Activated naive CD8-positive, alpha-beta T cell treated with anti-CD3 and anti-CD28 coated beads, Interleukin-2, amount 50 U/mL, for 24 hours (primary cell): ENCODE data around the gene TBPL2.
"Not testable (repeated sequence)": the region's sequence is repeated elsewhere in the genome, so short reads cannot be mapped to it uniquely, and the experiment has no call there.

Experiments
- ATAC-seq: fragments of 150-1000 bp; cut with Tn5 transposase; one replicate; pipeline ENCODE4 v1.10.0; 2021
- DNase-seq: peaks from one replicate; pipeline ENCODE4 v3.0.0; 2021
- H3K27ac Mint-ChIP-seq: one replicate; pipeline ENCODE4 v1.8.0; 2021; ENCODE audit warnings: mild to moderate bottlenecking, mixed read lengths
- H3K27me3 Mint-ChIP-seq: one replicate; pipeline ENCODE4 v1.8.0; 2021; ENCODE audit warnings: mixed read lengths
- H3K36me3 Mint-ChIP-seq: one replicate; pipeline ENCODE4 v1.8.0; 2021; ENCODE audit warnings: low read depth, mixed read lengths
- H3K4me1 Mint-ChIP-seq: one replicate; pipeline ENCODE4 v1.8.0; 2021; ENCODE audit warnings: mixed read lengths
- H3K4me3 Mint-ChIP-seq: one replicate; pipeline ENCODE4 v1.8.0; 2021; ENCODE audit warnings: mild to moderate bottlenecking, moderate library complexity, mixed read lengths
- H3K9me3 Mint-ChIP-seq: one replicate; pipeline ENCODE4 v1.8.0; 2021; ENCODE audit warnings: mixed read lengths

Gene TBPL2

GRCh38 chr14:55404173-55404854 lies 36.1 kb downstream of the TBPL2 start:
- Mint-ChIP-seq H3K4me3 (no peak overlapping the region), H3K36me3 (no peaks in the 10 kb centered on the region), H3K27ac (peak overlapping the region; percentile 33), H3K4me1 (peaks cover 34% of the 10 kb centered on the region), H3K27me3 (no peaks in the 10 kb centered on the region), H3K9me3 (no peaks in the 10 kb centered on the region)
- peak; percentile 57 for ATAC-seq
- DNase-seq = no peak

GRCh38 chr14:55401751-55402150 lies 38.7 kb downstream of the TBPL2 start:
- H3K27ac Mint-ChIP-seq = no peak overlapping the region
- H3K4me3 Mint-ChIP-seq = no peak overlapping the region

GRCh38 chr14:55399852-55400251 lies 40.6 kb downstream of the TBPL2 start:
- H3K36me3 Mint-ChIP-seq = peaks cover 6% of the 10 kb centered on the region
- H3K4me3 Mint-ChIP-seq = no peak overlapping the region
- no peaks in the 10 kb centered on the region for H3K9me3 Mint-ChIP-seq
- peaks cover 40% of the 10 kb centered on the region for H3K4me1 Mint-ChIP-seq
- peak; percentile 14 for DNase-seq
- H3K27me3 Mint-ChIP-seq = no peaks in the 10 kb centered on the region
- ATAC-seq = peak; percentile 80
- no peak overlapping the region for H3K27ac Mint-ChIP-seq

More at GRCh38 chr14:55401751-55402150, 38.7 kb downstream of the TBPL2 start:
- Mint-ChIP-seq H3K36me3 (no peaks in the 10 kb centered on the region), H3K9me3 (no peaks in the 10 kb centered on the region), H3K4me1 (peaks cover 42% of the 10 kb centered on the region), H3K27me3 (no peaks in the 10 kb centered on the region)
- no peak for DNase-seq
- no peak for ATAC-seq

- no peaks in the 10 kb centered on the region for H3K9me3 Mint-ChIP-seq
Observed at GRCh38 chr14:55399183-55399582, 41.2 kb downstream of the TBPL2 start.

GRCh38 chr14:55398679-55399078 lies 41.7 kb downstream of the TBPL2 start:
- ATAC-seq (peak; percentile 43), DNase-seq (no peak)
- Mint-ChIP-seq H3K4me3 (no peak overlapping the region), H3K9me3 (no peaks in the 10 kb centered on the region), H3K27me3 (no peaks in the 10 kb centered on the region), H3K4me1 (peaks cover 30% of the 10 kb centered on the region), H3K27ac (peak overlapping the region; percentile 43), H3K36me3 (peaks cover 7% of the 10 kb centered on the region)

More at GRCh38 chr14:55399183-55399582, 41.2 kb downstream of the TBPL2 start:
- ATAC-seq = no peak
- Mint-ChIP-seq H3K36me3 (peaks cover 7% of the 10 kb centered on the region), H3K27ac (peak overlapping the region; percentile 3), H3K27me3 (no peaks in the 10 kb centered on the region), H3K4me1 (peaks cover 34% of the 10 kb centered on the region), H3K4me3 (no peak overlapping the region)
- DNase-seq = no peak

- H3K4me3 Mint-ChIP-seq = no peak overlapping the region
- H3K9me3 Mint-ChIP-seq = no peaks in the 10 kb centered on the region
- H3K4me1 Mint-ChIP-seq = peaks cover 44% of the 10 kb centered on the region
- H3K36me3 Mint-ChIP-seq = peaks cover 37% of the 10 kb centered on the region
- peak overlapping the region; percentile 47 for H3K27ac Mint-ChIP-seq
- ATAC-seq (no peak), DNase-seq (no peak)
- no peaks in the 10 kb centered on the region for H3K27me3 Mint-ChIP-seq
Observed at GRCh38 chr14:55389330-55389729, 51.1 kb downstream of the TBPL2 start.

GRCh38 chr14:55388160-55388559 lies 52.3 kb downstream of the TBPL2 start:
- peak overlapping the region; percentile 94 for H3K27ac Mint-ChIP-seq
- no peaks in the 10 kb centered on the region for H3K27me3 Mint-ChIP-seq
- DNase-seq = no peak
- peak; percentile 71 for ATAC-seq
- peaks cover 48% of the 10 kb centered on the region for H3K4me1 Mint-ChIP-seq
- peaks cover 44% of the 10 kb centered on the region for H3K36me3 Mint-ChIP-seq
- H3K9me3 Mint-ChIP-seq = no peaks in the 10 kb centered on the region
- H3K4me3 Mint-ChIP-seq = no peak overlapping the region

- DNase-seq (no peak), ATAC-seq (no peak)
- Mint-ChIP-seq H3K36me3 (peaks cover 44% of the 10 kb centered on the region), H3K4me1 (peaks cover 51% of the 10 kb centered on the region), H3K27me3 (no peaks in the 10 kb centered on the region), H3K4me3 (peak overlapping the region; percentile 18), H3K9me3 (no peaks in the 10 kb centered on the region), H3K27ac (peak overlapping the region; percentile 94)
Observed at GRCh38 chr14:55387121-55387520, 53.3 kb downstream of the TBPL2 start.

GRCh38 chr14:55386037-55386808 lies 54.2 kb downstream of the TBPL2 start:
- Mint-ChIP-seq H3K36me3 (peaks cover 44% of the 10 kb centered on the region), H3K27ac (peak overlapping the region; percentile 94), H3K4me1 (peaks cover 59% of the 10 kb centered on the region), H3K4me3 (peak overlapping the region; percentile 60), H3K9me3 (no peaks in the 10 kb centered on the region), H3K27me3 (no peaks in the 10 kb centered on the region)
- DNase-seq (no peak), ATAC-seq (peak; percentile 69)

- Mint-ChIP-seq H3K4me1 (peaks cover 60% of the 10 kb centered on the region), H3K36me3 (peaks cover 48% of the 10 kb centered on the region)
- no peak for ATAC-seq
Observed at GRCh38 chr14:55384536-55384935, 55.9 kb downstream of the TBPL2 start.

GRCh38 chr14:55383541-55384140 lies 56.8 kb downstream of the TBPL2 start:
- no peak for DNase-seq
- Mint-ChIP-seq H3K27ac (peak overlapping the region; percentile 50), H3K27me3 (no peaks in the 10 kb centered on the region), H3K36me3 (peaks cover 48% of the 10 kb centered on the region), H3K4me3 (no peak overlapping the region), H3K9me3 (no peaks in the 10 kb centered on the region), H3K4me1 (peaks cover 51% of the 10 kb centered on the region)
- ATAC-seq = no peak

More at GRCh38 chr14:55384536-55384935, 55.9 kb downstream of the TBPL2 start:
- Mint-ChIP-seq H3K4me3 (no peak overlapping the region), H3K9me3 (no peaks in the 10 kb centered on the region), H3K27me3 (no peaks in the 10 kb centered on the region), H3K27ac (peak overlapping the region; percentile 45)
- DNase-seq = no peak

- DNase-seq, H3K4me3 Mint-ChIP-seq, H3K9me3 Mint-ChIP-seq, ATAC-seq, H3K27me3 Mint-ChIP-seq: not testable (repeated sequence)
- peaks cover 45% of the 10 kb centered on the region for H3K4me1 Mint-ChIP-seq
- peak overlapping the region; percentile 50 for H3K27ac Mint-ChIP-seq
- peaks cover 48% of the 10 kb centered on the region for H3K36me3 Mint-ChIP-seq
Observed at GRCh38 chr14:55383056-55383466, 57.4 kb downstream of the TBPL2 start.

- peaks cover 48% of the 10 kb centered on the region for H3K36me3 Mint-ChIP-seq
- ATAC-seq (no peak), DNase-seq (no peak)
- H3K27ac Mint-ChIP-seq = no peak overlapping the region
- no peaks in the 10 kb centered on the region for H3K9me3 Mint-ChIP-seq
- H3K4me1 Mint-ChIP-seq = peaks cover 39% of the 10 kb centered on the region
- H3K27me3 Mint-ChIP-seq = no peaks in the 10 kb centered on the region
- H3K4me3 Mint-ChIP-seq = no peak overlapping the region
Observed at GRCh38 chr14:55382483-55382882, 57.9 kb downstream of the TBPL2 start.

GRCh38 chr14:55381561-55381960 lies 58.9 kb downstream of the TBPL2 start:
- Mint-ChIP-seq H3K9me3 (no peaks in the 10 kb centered on the region), H3K36me3 (peaks cover 49% of the 10 kb centered on the region), H3K4me1 (peaks cover 30% of the 10 kb centered on the region), H3K4me3 (no peak overlapping the region), H3K27me3 (no peaks in the 10 kb centered on the region), H3K27ac (no peak overlapping the region)
- DNase-seq = no peak
- ATAC-seq = peak; percentile 26

GRCh38 chr14:55381040-55381439 lies 59.4 kb downstream of the TBPL2 start:
- H3K27ac Mint-ChIP-seq = no peak overlapping the region

More at GRCh38 chr14:55381040-55381439, 59.4 kb downstream of the TBPL2 start:
- DNase-seq = no peak
- Mint-ChIP-seq H3K9me3 (no peaks in the 10 kb centered on the region), H3K4me3 (no peak overlapping the region), H3K4me1 (peaks cover 29% of the 10 kb centered on the region), H3K27me3 (no peaks in the 10 kb centered on the region), H3K36me3 (peaks cover 49% of the 10 kb centered on the region)
- no peak for ATAC-seq
